Smooth muscle cell (in vitro differentiated cells): ENCODE results near the gene ENPP7. TPM values are rescaled to one million over a fixed set of nuclear protein-coding genes. Genes with fewer than 3 reads are reported as not detected.

Experiments used
- DNase-seq: peaks from one replicate; lab custom pipeline; 2025; ENCODE audit not compliant: unreplicated experiment; lab: John Stamatoyannopoulos, UW
- H2AFZ ChIP-seq: fragments of 200-600 bp; sonication (generic); 2 replicates; pipeline ENCODE4 v1.6.0; 2016; ENCODE audit warnings: antibody characterized with exemption, low read depth, mild to moderate bottlenecking
- H3F3A ChIP-seq: fragments of 200-600 bp; sonication (generic); 2 replicates; pipeline ENCODE4 v1.6.0; 2017; ENCODE audit warnings: antibody characterized with exemption, low read depth
- H3K27ac ChIP-seq: fragments of 200-600 bp; sonication (generic); 2 replicates; pipeline ENCODE4 v1.5.1; 2016; ENCODE audit warnings: low read depth, mild to moderate bottlenecking
- H3K27me3 ChIP-seq: fragments of 200-600 bp; sonication (generic); 2 replicates; pipeline ENCODE4 v1.6.1; 2016; ENCODE audit warnings: low read depth, mild to moderate bottlenecking
- H3K36me3 ChIP-seq: fragments of 200-600 bp; sonication (generic); 2 replicates; pipeline ENCODE4 v1.5.1; 2016; ENCODE audit warnings: low read depth
- H3K4me1 ChIP-seq: fragments of 200-600 bp; sonication (generic); 2 replicates; pipeline ENCODE4 v1.5.1; 2016; ENCODE audit warnings: low read depth
- H3K4me2 ChIP-seq: fragments of 200-600 bp; sonication (generic); 2 replicates; pipeline ENCODE4 v1.6.0; 2016; ENCODE audit warnings: mild to moderate bottlenecking
- H3K4me3 ChIP-seq: fragments of 200-600 bp; sonication (generic); 2 replicates; pipeline ENCODE4 v1.5.1; 2016; ENCODE audit warnings: mild to moderate bottlenecking
- H3K79me2 ChIP-seq: fragments of 200-600 bp; sonication (generic); 2 replicates; pipeline ENCODE4 v1.6.0; 2016; ENCODE audit warnings: low read depth, mild to moderate bottlenecking
- H3K9ac ChIP-seq: fragments of 200-600 bp; sonication (generic); 2 replicates; pipeline ENCODE4 v1.6.0; 2016; ENCODE audit warnings: low read depth
- H3K9me3 ChIP-seq: fragments of 200-600 bp; sonication (generic); replicated peaks from 2 replicates; pipeline ENCODE4 v1.5.1; 2016; ENCODE audit warnings: low read depth
- H4K20me1 ChIP-seq: fragments of 200-600 bp; sonication (generic); 2 replicates; pipeline ENCODE4 v1.6.0; 2016; ENCODE audit warnings: low read depth
- WGBS: methylation state at CpG from one replicate; pipeline ENCODE4 v1.1.7; 2016; ENCODE audit warnings: low lambda C conversion rate; 5-methylcytosine and 5-hydroxymethylcytosine counted together
- polyA plus RNA-seq: library from polyadenylated mRNA; unstranded; fragments of >200 nt; fragmentation: Nextera tagmentation; extraction: Ambion mirVana; gene quantifications from 2 replicates; pipeline ENCODE4 v1.2.1, GENCODE V29; 2016
- total RNA-seq: library from RNA; depleted of rRNA; stranded (reverse); fragments of >200 nt; gene quantifications from 2 replicates; pipeline ENCODE4 v1.2.3, GENCODE V29; 2014
- TF ChIP-seq, protein P1 (sequence below): fragments of 200-600 bp; sonication (generic); IDR thresholded peaks from 2 replicates; pipeline ENCODE4 v1.5.1; 2017; ENCODE audit warnings: borderline replicate concordance, mild to moderate bottlenecking, antibody characterized with exemption; ENCODE audit not compliant: insufficient read depth, poor library complexity, severe bottlenecking

Gene ENPP7
- total RNA-seq: not detected in 2 replicates
- polyA plus RNA-seq: not detected in 2 replicates

DNA sequence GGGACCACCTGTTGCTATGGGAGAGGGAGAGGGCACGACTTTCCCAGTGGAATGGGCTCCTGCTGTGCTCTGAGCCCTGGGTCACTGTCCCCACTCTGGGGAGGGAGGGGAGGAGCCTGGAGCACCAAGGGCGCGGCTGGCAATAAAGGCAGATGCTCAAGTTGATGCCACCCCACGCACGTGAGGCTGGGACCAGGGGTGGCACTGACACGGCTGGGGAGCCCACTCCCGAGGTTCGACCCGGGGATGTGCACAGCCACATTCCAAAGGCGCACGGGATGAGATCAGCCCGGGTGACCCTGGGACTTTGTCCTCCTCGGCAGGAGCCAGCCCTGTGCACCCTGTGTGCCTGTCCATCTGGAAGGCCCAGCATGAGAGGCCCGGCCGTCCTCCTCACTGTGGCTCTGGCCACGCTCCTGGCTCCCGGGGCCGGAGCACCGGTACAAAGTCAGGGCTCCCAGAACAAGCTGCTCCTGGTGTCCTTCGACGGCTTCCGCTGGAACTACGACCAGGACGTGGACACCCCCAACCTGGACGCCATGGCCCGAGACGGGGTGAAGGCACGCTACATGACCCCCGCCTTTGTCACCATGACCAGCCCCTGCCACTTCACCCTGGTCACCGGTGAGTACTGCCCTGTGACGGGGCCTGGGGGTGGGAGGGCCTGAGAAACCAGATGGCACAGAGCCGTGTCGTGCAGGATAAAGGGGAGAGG lies at the start of gene ENPP7:
Gene ENPP7, plus strand, starts transcription at position 175 of the 715 bp plus-strand sequence. Its CDS starts 197 bp downstream, at position 372.
- H3K9ac ChIP-seq: no peak within 1 kb of the TSS
- 93% methylated on average over 33 of the region's 33 CpGs for WGBS

GRCh38 chr17:79681101-79681621 lies 49.6 kb upstream of the ENPP7 start:
- no peak for DNase-seq
- H3K27me3 ChIP-seq: no peaks in the 10 kb centered on the region
- WGBS: 87% methylated on average over 14 of the region's 14 CpGs

More for the DNA sequence above, at the start of gene ENPP7:
- no peak for DNase-seq
- Histone ChIP-seq H3K4me1 (no peaks in the 10 kb centered on the region), H3K79me2 (no peaks in the 10 kb centered on the region), H3K27ac (no peak within 1 kb of the TSS), H3K36me3 (no peaks in the 10 kb centered on the region), H3K4me2 (no peak within 1 kb of the TSS), H3F3A (no peaks in the 10 kb centered on the region), H3K4me3 (no peak within 1 kb of the TSS), H3K27me3 (no peaks in the 10 kb centered on the region), H3K9me3 (no peaks in the 10 kb centered on the region), H2AFZ (no peak within 1 kb of the TSS), H4K20me1 (no peaks in the 10 kb centered on the region)
- TF ChIP-seq, protein P1, sequence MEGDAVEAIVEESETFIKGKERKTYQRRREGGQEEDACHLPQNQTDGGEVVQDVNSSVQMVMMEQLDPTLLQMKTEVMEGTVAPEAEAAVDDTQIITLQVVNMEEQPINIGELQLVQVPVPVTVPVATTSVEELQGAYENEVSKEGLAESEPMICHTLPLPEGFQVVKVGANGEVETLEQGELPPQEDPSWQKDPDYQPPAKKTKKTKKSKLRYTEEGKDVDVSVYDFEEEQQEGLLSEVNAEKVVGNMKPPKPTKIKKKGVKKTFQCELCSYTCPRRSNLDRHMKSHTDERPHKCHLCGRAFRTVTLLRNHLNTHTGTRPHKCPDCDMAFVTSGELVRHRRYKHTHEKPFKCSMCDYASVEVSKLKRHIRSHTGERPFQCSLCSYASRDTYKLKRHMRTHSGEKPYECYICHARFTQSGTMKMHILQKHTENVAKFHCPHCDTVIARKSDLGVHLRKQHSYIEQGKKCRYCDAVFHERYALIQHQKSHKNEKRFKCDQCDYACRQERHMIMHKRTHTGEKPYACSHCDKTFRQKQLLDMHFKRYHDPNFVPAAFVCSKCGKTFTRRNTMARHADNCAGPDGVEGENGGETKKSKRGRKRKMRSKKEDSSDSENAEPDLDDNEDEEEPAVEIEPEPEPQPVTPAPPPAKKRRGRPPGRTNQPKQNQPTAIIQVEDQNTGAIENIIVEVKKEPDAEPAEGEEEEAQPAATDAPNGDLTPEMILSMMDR: no peak

GRCh38 chr17:79681628-79682261 lies 49.0 kb upstream of the ENPP7 start:
- no peaks in the 10 kb centered on the region for H3K9me3 ChIP-seq
- no peaks in the 10 kb centered on the region for H3F3A ChIP-seq
- H3K4me2 ChIP-seq: no peak overlapping the region
- H3K9ac ChIP-seq: no peak overlapping the region
- H4K20me1 ChIP-seq: no peaks in the 10 kb centered on the region
- TF ChIP-seq, protein P1: no peak
- no peaks in the 10 kb centered on the region for H3K36me3 ChIP-seq
- no peak overlapping the region for H3K27ac ChIP-seq
- no peaks in the 10 kb centered on the region for H3K79me2 ChIP-seq
- H3K27me3 ChIP-seq: no peaks in the 10 kb centered on the region
- H2AFZ ChIP-seq: no peak overlapping the region
- H3K4me1 ChIP-seq: no peaks in the 10 kb centered on the region
- 83% methylated on average over 9 of the region's 9 CpGs for WGBS
- no peak for DNase-seq
- no peak overlapping the region for H3K4me3 ChIP-seq

More at GRCh38 chr17:79681101-79681621, 49.6 kb upstream of the ENPP7 start:
- TF ChIP-seq, protein P1: no peak
- no peak overlapping the region for H3K4me2 ChIP-seq
- no peaks in the 10 kb centered on the region for H4K20me1 ChIP-seq
- H3K9ac ChIP-seq: no peak overlapping the region
- H3F3A ChIP-seq: no peaks in the 10 kb centered on the region
- no peaks in the 10 kb centered on the region for H3K9me3 ChIP-seq
- H3K36me3 ChIP-seq: no peaks in the 10 kb centered on the region
- H2AFZ ChIP-seq: no peak overlapping the region
- no peak overlapping the region for H3K4me3 ChIP-seq
- no peaks in the 10 kb centered on the region for H3K79me2 ChIP-seq
- no peak overlapping the region for H3K27ac ChIP-seq
- no peaks in the 10 kb centered on the region for H3K4me1 ChIP-seq
